Activated CD8-positive, alpha-beta memory T cell treated with anti-CD3 and anti-CD28 coated beads, Interleukin-2, amount 50 U/mL, for 4 hours (primary cell): ENCODE measurements around the gene FBLN7.

Experiments used
- DNase-seq: peaks from one replicate; pipeline ENCODE4 v3.0.0-alpha.2; 2020

Gene FBLN7

GRCh38 chr2:112140899-112141625, 2.9 kb downstream of the FBLN7 start:
- DNase-seq = no peak

GRCh38 chr2:112141626-112142007, 3.4 kb downstream of the FBLN7 start:
- DNase-seq = no peak

GRCh38 chr2:112142525-112143078, 4.4 kb downstream of the FBLN7 start:
- DNase-seq = no peak

- DNase-seq = no peak
Observed at GRCh38 chr2:112143150-112143549, 5.0 kb downstream of the FBLN7 start.

GRCh38 chr2:112144966-112145365, 6.8 kb downstream of the FBLN7 start:
- no peak for DNase-seq

GRCh38 chr2:112147382-112148168, 9.4 kb downstream of the FBLN7 start:
- DNase-seq = no peak

GRCh38 chr2:112148477-112148876, 10.3 kb downstream of the FBLN7 start:
- DNase-seq = no peak

- no peak for DNase-seq
Observed at GRCh38 chr2:112149194-112149593, 11.0 kb downstream of the FBLN7 start.

- DNase-seq = no peak
Observed at GRCh38 chr2:112149866-112150435, 11.8 kb downstream of the FBLN7 start.

- DNase-seq = no peak
Observed at GRCh38 chr2:112150447-112150846, 12.3 kb downstream of the FBLN7 start.

- DNase-seq = no peak
Observed at GRCh38 chr2:112150851-112151250, 12.7 kb downstream of the FBLN7 start.

- no peak for DNase-seq
Observed at GRCh38 chr2:112151271-112151670, 13.1 kb downstream of the FBLN7 start.

GRCh38 chr2:112151701-112152440, 13.7 kb downstream of the FBLN7 start:
- no peak for DNase-seq

GRCh38 chr2:112152476-112153178, 14.4 kb downstream of the FBLN7 start:
- DNase-seq = no peak

GRCh38 chr2:112153179-112153490, 14.9 kb downstream of the FBLN7 start:
- no peak for DNase-seq

GRCh38 chr2:112153501-112153900, 15.3 kb downstream of the FBLN7 start:
- no peak for DNase-seq

- no peak for DNase-seq
Observed at GRCh38 chr2:112154246-112155117, 16.3 kb downstream of the FBLN7 start.

- DNase-seq = peak; percentile 27
Observed at GRCh38 chr2:112155331-112156151, 17.4 kb downstream of the FBLN7 start.

- DNase-seq = peak; percentile 34
Observed at GRCh38 chr2:112156152-112156986, 18.2 kb downstream of the FBLN7 start.

GRCh38 chr2:112157472-112157871, 19.3 kb downstream of the FBLN7 start:
- DNase-seq = no peak
